Subcutaneous adipose tissue (tissue), 4 donors: ENCODE measurements around the gene C11orf58. TPM values are rescaled to one million over a fixed set of nuclear protein-coding genes. Genes with fewer than 3 reads are reported as not detected.

ENCODE experiments used
- total RNA-seq, 4 donors: library from RNA; depleted of rRNA; stranded (reverse); fragments of >200 nt; gene quantifications; one replicate each; pipeline ENCODE4 v1.1.0, GENCODE V29; 2016
- TF ChIP-seq, protein P1 (sequence below): fragments of 450-650 bp; IDR thresholded peaks from one replicate; pipeline ENCODE4 v1.5.1; 2016; ENCODE audit warnings: low read depth, mild to moderate bottlenecking, control low read depth, antibody characterized with exemption, moderate library complexity

Gene C11orf58
- total RNA-seq, 4 donors from 2014 or later = 163 to 202 (median 187) TPM

- TF ChIP-seq, protein P1, sequence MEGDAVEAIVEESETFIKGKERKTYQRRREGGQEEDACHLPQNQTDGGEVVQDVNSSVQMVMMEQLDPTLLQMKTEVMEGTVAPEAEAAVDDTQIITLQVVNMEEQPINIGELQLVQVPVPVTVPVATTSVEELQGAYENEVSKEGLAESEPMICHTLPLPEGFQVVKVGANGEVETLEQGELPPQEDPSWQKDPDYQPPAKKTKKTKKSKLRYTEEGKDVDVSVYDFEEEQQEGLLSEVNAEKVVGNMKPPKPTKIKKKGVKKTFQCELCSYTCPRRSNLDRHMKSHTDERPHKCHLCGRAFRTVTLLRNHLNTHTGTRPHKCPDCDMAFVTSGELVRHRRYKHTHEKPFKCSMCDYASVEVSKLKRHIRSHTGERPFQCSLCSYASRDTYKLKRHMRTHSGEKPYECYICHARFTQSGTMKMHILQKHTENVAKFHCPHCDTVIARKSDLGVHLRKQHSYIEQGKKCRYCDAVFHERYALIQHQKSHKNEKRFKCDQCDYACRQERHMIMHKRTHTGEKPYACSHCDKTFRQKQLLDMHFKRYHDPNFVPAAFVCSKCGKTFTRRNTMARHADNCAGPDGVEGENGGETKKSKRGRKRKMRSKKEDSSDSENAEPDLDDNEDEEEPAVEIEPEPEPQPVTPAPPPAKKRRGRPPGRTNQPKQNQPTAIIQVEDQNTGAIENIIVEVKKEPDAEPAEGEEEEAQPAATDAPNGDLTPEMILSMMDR = no peak
Measured at GRCh38 chr11:16792426-16792825, 54.0 kb downstream of the C11orf58 start.

- TF ChIP-seq, protein P1 = no peak
Measured at GRCh38 chr11:16793009-16793408, 54.6 kb downstream of the C11orf58 start.

- TF ChIP-seq, protein P1 = no peak
Measured at GRCh38 chr11:16793511-16793910, 55.1 kb downstream of the C11orf58 start.

GRCh38 chr11:16794047-16794818 is 55.8 kb downstream of the C11orf58 start:
- TF ChIP-seq, protein P1 = no peak

GRCh38 chr11:16795146-16795545 is 56.7 kb downstream of the C11orf58 start:
- TF ChIP-seq, protein P1 = no peak

GRCh38 chr11:16796311-16796710 is 57.9 kb downstream of the C11orf58 start:
- TF ChIP-seq, protein P1 = no peak

- TF ChIP-seq, protein P1 = no peak
Measured at GRCh38 chr11:16797776-16798175, 59.3 kb downstream of the C11orf58 start.
